ENCODE results near the gene FANCI. TPM values are rescaled to one million over a fixed set of nuclear protein-coding genes. Genes with fewer than 3 reads are reported as not detected.
"Not testable (repeated sequence)": the region's sequence is repeated elsewhere in the genome, so short reads cannot be mapped to it uniquely, and the experiment has no call there.

FANCI gene
- total RNA-seq, 1 donor from 2014 or later = 9.1 TPM

DNA sequence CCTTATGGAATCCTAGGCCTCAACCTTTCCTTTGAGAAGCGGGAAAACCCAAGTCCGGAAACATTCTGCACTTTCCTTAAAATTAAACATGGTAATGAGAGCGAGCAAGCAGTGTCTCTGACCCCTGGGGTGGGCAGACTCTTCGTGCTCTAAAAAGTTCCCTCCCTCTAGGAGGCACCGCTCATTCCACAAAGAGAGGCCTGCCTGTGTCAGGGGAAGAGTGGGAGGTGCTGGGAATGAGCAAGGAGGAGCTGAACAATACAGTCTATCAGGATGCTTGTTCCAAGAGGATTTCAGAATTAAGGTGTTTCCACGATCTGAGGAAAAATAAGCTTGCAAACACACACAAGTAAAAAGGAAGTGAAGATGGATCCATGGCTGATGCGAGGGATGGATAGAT lies 16.4 kb upstream of the FANCI start:
- H3K4me3 ChIP-seq = no peak overlapping the region
- TF ChIP-seq POLR2AphosphoS5 (IDR thresholded peaks at IDR 0.05; ENCODE audit: insufficient read depth in 1 of 2, low read depth in 1 of 2) (no peak), POLR2A (IDR thresholded peaks at IDR 0.05) (no peak)
- TF ChIP-seq, protein P1, sequence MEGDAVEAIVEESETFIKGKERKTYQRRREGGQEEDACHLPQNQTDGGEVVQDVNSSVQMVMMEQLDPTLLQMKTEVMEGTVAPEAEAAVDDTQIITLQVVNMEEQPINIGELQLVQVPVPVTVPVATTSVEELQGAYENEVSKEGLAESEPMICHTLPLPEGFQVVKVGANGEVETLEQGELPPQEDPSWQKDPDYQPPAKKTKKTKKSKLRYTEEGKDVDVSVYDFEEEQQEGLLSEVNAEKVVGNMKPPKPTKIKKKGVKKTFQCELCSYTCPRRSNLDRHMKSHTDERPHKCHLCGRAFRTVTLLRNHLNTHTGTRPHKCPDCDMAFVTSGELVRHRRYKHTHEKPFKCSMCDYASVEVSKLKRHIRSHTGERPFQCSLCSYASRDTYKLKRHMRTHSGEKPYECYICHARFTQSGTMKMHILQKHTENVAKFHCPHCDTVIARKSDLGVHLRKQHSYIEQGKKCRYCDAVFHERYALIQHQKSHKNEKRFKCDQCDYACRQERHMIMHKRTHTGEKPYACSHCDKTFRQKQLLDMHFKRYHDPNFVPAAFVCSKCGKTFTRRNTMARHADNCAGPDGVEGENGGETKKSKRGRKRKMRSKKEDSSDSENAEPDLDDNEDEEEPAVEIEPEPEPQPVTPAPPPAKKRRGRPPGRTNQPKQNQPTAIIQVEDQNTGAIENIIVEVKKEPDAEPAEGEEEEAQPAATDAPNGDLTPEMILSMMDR (IDR thresholded peaks at IDR 0.05) = no peak
- no peak overlapping the region for H3K27ac ChIP-seq
- H3K4me1 ChIP-seq = no peaks in the 10 kb centered on the region
- H3K9me3 ChIP-seq = no peaks in the 10 kb centered on the region
- no peak for DNase-seq (ENCODE audit: extremely low spot score in 2 of 2)
- H3K36me3 ChIP-seq = no peaks in the 10 kb centered on the region
- no peaks in the 10 kb centered on the region for H3K27me3 ChIP-seq
- intact Hi-C loops (cut with DNase I) = no loop called here

DNA sequence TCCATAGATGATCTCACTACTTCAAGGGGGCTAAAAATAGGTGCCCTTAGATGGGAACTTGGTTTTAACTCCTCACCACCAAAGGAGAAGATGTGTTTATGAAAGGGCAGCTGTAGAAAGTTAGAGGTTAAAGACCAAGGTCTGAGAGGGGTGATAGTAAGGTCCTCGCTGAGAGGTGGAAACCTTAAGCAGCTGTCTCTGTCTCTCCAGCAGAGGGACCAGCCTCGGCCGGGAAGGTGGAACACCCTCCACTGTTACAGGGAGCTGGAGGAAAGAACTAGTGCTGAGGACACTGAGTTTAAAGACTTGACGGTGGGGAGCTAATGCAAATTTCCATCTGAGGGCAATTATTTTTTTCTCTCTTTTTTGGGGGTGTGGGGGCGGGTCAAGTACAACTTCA lies 13.5 kb upstream of the FANCI start:
- H3K4me3 ChIP-seq = no peak overlapping the region
- no peaks in the 10 kb centered on the region for H3K9me3 ChIP-seq
- DNase-seq (ENCODE audit: extremely low spot score in 2 of 2) = no peak

DNA sequence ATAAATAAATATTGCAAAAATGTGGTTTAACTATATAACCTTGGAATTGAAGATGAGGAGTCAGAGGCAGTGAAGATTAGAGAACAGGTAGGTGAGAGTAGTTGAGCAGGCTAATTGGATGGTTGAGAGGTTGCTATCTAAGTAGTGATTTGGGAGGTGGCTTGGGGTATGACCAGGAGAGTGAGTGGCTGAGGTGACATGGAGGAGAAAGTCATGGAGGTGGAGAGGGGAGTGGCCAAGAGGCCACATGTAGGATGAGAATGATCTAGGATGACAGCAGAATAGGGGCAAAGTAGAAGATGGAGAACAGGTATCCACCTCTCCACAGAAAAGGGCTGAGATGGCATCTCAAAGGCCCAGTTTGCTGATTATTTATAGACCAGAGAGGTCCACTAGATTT lies 11.9 kb upstream of the FANCI start:
- no peaks in the 10 kb centered on the region for H3K9me3 ChIP-seq
- no peak overlapping the region for H3K4me3 ChIP-seq
- intact Hi-C loops (cut with DNase I) = no loop called here
- H3K36me3 ChIP-seq = no peaks in the 10 kb centered on the region
- no peaks in the 10 kb centered on the region for H3K4me1 ChIP-seq
- no peaks in the 10 kb centered on the region for H3K27me3 ChIP-seq
- TF ChIP-seq POLR2AphosphoS5 (IDR thresholded peaks at IDR 0.05; ENCODE audit: insufficient read depth in 1 of 2, low read depth in 1 of 2) (no peak), POLR2A (IDR thresholded peaks at IDR 0.05) (no peak)
- TF ChIP-seq, protein P1 (IDR thresholded peaks at IDR 0.05) = no peak
- no peak for DNase-seq (ENCODE audit: extremely low spot score in 2 of 2)
- no peak overlapping the region for H3K27ac ChIP-seq

More for the DNA sequence above, 13.5 kb upstream of the FANCI start:
- no peaks in the 10 kb centered on the region for H3K36me3 ChIP-seq
- H3K4me1 ChIP-seq = no peaks in the 10 kb centered on the region
- TF ChIP-seq POLR2AphosphoS5 (IDR thresholded peaks at IDR 0.05; ENCODE audit: insufficient read depth in 1 of 2, low read depth in 1 of 2) = no peak
- TF ChIP-seq, protein P1 (IDR thresholded peaks at IDR 0.05) = no peak
- TF ChIP-seq POLR2A (IDR thresholded peaks at IDR 0.05) = no peak
- intact Hi-C loops (cut with DNase I) = no loop called here
- no peak overlapping the region for H3K27ac ChIP-seq
- H3K27me3 ChIP-seq = no peaks in the 10 kb centered on the region

DNA sequence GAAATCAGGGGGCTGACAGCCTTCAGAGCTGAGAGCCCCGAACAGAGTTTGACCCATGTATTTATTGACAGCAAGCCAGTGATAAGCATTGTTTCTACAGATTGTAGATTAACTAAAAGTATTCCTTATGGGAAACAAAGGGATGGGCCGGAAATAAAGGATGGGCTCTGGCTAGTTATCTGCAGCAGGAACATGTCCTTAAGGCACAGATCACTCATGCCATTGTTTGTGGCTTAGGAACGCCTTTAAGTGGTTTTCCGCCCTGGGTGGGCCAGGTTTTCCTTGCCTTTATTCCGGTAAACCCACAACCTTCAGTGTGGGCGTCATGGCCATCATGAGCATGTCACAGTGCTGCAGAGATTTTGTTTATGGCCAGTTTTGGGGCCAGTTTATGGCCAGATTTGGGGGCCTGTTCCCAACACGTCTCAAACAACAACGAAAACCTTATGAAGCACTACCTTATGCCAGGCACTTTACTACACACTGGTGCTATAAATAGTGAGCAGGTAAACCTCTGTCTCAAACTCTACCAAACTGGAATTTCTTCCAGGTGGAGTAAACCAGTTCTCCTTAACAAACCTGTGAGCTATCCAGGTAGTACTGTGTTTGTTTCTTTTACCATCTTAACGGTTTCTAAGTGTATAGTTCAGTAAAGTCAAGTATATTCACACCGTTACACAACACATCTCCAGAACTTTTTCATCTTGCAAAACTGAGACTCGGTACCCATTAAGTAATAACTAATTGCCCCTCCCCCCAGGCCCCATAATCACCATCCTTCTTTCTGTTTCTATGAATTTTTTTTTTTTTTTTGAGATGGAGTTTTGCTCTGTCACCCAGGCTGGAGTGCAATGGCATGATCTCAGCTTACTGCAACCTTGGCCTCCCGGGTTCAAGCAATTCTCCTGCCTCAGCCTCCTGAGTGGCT lies 3.6 kb upstream of the FANCI start:
- H3K4me3 ChIP-seq; H3K27me3 ChIP-seq; intact Hi-C loops (cut with DNase I); H3K27ac ChIP-seq; H3K9me3 ChIP-seq; DNase-seq (ENCODE audit: extremely low spot score in 2 of 2); H3K36me3 ChIP-seq: not testable (repeated sequence)
- H3K4me1 ChIP-seq = peaks cover 18% of the 10 kb centered on the region

DNA sequence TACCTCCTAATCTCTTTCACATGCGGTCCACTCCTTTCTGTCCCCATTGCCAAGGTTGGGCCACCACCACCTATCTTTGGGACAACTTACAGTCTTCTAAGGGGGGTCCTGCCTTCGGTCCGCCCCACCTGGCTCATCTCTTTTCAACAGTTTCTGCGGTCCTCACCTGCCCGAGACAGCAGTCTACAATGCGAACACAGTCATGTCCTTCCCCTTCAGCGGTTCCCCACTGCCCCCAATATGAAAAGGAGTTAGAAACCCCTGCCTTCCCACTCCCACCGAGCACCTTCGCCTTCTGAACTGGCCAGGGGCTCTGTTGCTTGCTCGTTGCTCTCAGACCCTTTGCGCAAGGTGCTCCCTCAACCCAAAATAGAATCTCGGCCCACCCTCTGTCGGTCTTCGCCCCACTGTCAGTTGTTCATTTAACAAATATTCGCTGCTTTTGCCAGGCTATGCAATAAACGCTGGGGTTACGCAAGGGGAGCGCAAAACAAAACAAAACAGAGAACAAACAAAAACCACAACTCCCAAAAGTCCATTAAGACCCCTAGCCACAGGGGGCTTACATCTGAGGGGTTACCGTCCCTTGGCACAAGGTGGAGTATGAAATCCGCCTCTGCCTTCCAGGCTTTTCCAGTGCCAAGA lies 611 bp upstream of the FANCI start:
- Histone ChIP-seq H3K4me3 (peak overlapping the region; percentile 58 to 79), H3K9me3 (no peaks in the 10 kb centered on the region), H3K36me3 (no peaks in the 10 kb centered on the region), H3K4me1 (peaks cover 18% of the 10 kb centered on the region), H3K27ac (peak overlapping the region; percentile 67), H3K27me3 (no peaks in the 10 kb centered on the region)
- DNase-seq (ENCODE audit: extremely low spot score in 2 of 2) = no peak
- TF ChIP-seq POLR2A (IDR thresholded peaks at IDR 0.05) (no peak), POLR2AphosphoS5 (IDR thresholded peaks at IDR 0.05; ENCODE audit: insufficient read depth in 1 of 2, low read depth in 1 of 2) (no peak)
- TF ChIP-seq, protein P1 (IDR thresholded peaks at IDR 0.05) = no peak
- intact Hi-C loops (cut with DNase I) = no loop called here
